ENCODE data around the gene MMRN2. TPM values are rescaled to one million over a fixed set of nuclear protein-coding genes. Genes with fewer than 3 reads are reported as not detected.

The MMRN2 gene
- total RNA-seq, 2 experiments from 2014 or later: not detected

DNA sequence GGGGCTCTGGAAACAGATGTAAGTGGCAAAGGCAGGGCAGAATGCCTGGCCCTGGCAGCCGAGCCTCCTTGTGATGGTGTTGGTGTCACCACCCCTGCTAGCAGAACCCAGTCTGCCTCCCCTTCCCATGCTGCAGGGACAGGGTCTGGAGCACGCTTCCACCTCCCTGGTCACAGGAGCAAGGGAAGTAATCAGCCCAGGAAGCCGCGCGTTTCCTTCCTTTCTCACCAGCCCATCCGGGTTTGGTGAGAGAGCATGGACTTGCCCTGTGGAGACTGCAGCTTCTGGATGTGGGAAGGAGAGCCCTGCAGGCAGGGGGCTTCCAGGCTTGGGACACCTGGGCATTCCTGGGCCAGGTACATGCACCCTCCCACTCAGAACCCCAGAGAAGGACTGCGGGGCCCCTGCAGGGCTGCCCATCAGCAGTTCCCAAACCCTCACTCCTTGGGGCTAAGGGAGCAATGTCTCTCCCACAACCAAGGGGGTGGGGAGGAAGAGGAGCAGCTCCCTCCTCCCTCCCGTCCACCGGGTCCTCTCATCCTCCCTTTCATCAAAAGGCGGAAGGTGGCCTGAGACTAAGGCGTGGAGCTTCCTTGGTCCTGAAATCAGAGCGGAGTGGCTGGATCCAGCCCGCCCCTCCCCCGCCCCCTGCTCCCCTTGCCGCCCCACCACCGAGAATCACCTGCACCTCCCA, 1.8 kb downstream of the MMRN2 start:
- Histone ChIP-seq H3K4me2 (ENCODE audit: low read length) (no peak overlapping the region), H3K4me3 (ENCODE audit: low read depth, low read length, poor library complexity, severe bottlenecking) (no peak overlapping the region), H3K27ac (ENCODE audit: low read depth, low read length, poor library complexity, severe bottlenecking) (no peak overlapping the region), H3K36me3 (ENCODE audit: insufficient read depth, low read length) (no peaks in the 10 kb centered on the region), H3K9me2 (ENCODE audit: insufficient read depth, low read length) (no peaks in the 10 kb centered on the region), H3K4me1 (ENCODE audit: insufficient read depth, low read length, poor library complexity, severe bottlenecking) (no peaks in the 10 kb centered on the region), H3K9me3 (ENCODE audit: low read length) (no peaks in the 10 kb centered on the region), H4K20me1 (ENCODE audit: insufficient read depth, low read length) (no peaks in the 10 kb centered on the region), H3K79me2 (ENCODE audit: insufficient read depth, low read depth, low read length) (no peaks in the 10 kb centered on the region), H2AFZ (ENCODE audit: low read length) (no peak overlapping the region)
- CTCF ChIA-PET (ENCODE audit: unreplicated experiment): no interaction called here
- no peak for DNase-seq (ENCODE audit: low spot score)
- TF ChIP-seq, protein P1, sequence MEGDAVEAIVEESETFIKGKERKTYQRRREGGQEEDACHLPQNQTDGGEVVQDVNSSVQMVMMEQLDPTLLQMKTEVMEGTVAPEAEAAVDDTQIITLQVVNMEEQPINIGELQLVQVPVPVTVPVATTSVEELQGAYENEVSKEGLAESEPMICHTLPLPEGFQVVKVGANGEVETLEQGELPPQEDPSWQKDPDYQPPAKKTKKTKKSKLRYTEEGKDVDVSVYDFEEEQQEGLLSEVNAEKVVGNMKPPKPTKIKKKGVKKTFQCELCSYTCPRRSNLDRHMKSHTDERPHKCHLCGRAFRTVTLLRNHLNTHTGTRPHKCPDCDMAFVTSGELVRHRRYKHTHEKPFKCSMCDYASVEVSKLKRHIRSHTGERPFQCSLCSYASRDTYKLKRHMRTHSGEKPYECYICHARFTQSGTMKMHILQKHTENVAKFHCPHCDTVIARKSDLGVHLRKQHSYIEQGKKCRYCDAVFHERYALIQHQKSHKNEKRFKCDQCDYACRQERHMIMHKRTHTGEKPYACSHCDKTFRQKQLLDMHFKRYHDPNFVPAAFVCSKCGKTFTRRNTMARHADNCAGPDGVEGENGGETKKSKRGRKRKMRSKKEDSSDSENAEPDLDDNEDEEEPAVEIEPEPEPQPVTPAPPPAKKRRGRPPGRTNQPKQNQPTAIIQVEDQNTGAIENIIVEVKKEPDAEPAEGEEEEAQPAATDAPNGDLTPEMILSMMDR (conservative IDR thresholded peaks at IDR 0.05; ENCODE audit: low read length): no peak
- TF ChIP-seq EZH2phosphoT487 (IDR thresholded peaks at IDR 0.05; ENCODE audit: borderline replicate concordance, low read depth, low read length): no peak
- intact Hi-C loops (cut with micrococcal nuclease; ENCODE audit: unreplicated experiment): no loop called here
- no TSS peak for BruUV-seq (replicated peaks)
- POLR2A ChIA-PET: interaction anchor here (0.5 kb wide), 1 partner anchor 52 kb away, joined by 4 read pairs; no protein-coding TSS in a partner anchor

DNA sequence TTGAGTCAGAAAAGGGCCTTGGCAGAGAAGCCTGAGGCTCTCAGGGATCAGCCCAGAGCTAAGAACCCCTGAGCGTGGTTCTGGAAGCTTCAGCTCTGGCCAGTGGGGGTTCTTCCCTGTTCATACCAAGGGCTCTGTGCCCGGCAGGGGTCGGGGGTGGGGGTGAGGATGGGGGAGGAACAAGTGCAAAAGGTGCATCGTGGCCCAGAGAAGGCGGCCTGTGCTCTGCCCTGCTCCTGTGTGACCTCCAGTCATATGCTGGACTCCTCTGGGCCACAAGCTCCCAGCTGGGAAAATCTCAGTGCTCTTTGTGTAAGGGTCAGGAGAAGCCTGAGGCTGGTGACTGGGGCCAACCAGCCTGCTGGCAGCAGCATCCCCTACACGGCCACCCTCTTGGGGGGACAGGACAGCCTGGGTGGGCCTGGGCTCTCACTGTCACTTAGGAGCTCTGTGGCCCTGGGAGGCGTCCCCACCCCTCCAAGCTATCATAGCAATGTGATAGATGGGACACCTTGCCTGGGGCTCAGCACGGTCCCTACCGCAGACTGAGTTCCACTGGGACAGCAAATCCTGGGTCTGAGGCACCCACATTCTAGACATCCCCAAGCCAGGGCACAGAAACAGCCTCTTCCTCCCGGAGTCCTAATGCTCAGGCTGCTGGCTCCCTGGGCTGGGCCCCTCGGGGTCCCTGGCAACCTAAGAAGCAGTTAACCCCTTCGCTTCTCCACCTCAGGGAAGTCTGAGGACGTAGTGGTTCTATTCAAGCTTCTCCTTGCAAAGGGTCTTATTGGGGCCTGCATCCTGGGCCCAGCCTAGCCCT, 2.5 kb downstream of the MMRN2 start:
- TF ChIP-seq EZH2phosphoT487 (IDR thresholded peaks at IDR 0.05; ENCODE audit: borderline replicate concordance, low read depth, low read length): no peak
- TF ChIP-seq, protein P1 (conservative IDR thresholded peaks at IDR 0.05; ENCODE audit: low read length): no peak
- H4K20me1 ChIP-seq (ENCODE audit: insufficient read depth, low read length): no peaks in the 10 kb centered on the region
- CTCF ChIA-PET (ENCODE audit: unreplicated experiment): no interaction called here
- no peak overlapping the region for H3K4me2 ChIP-seq (ENCODE audit: low read length)
- no peaks in the 10 kb centered on the region for H3K79me2 ChIP-seq (ENCODE audit: insufficient read depth, low read depth, low read length)
- no TSS peak for BruUV-seq (replicated peaks)
- no peak overlapping the region for H3K27ac ChIP-seq (ENCODE audit: low read depth, low read length, poor library complexity, severe bottlenecking)
- no peak for DNase-seq (ENCODE audit: low spot score)
- no peaks in the 10 kb centered on the region for H3K36me3 ChIP-seq (ENCODE audit: insufficient read depth, low read length)
- intact Hi-C loops (cut with micrococcal nuclease; ENCODE audit: unreplicated experiment): no loop called here
- no peak overlapping the region for H2AFZ ChIP-seq (ENCODE audit: low read length)
- no peak overlapping the region for H3K4me3 ChIP-seq (ENCODE audit: low read depth, low read length, poor library complexity, severe bottlenecking)
- POLR2A ChIA-PET: interaction anchor here (0.6 kb wide), 1 partner anchor 870 kb away, joined by 6 read pairs; no protein-coding TSS in a partner anchor
- no peaks in the 10 kb centered on the region for H3K9me2 ChIP-seq (ENCODE audit: insufficient read depth, low read length)
- H3K4me1 ChIP-seq (ENCODE audit: insufficient read depth, low read length, poor library complexity, severe bottlenecking): no peaks in the 10 kb centered on the region
- H3K9me3 ChIP-seq (ENCODE audit: low read length): no peaks in the 10 kb centered on the region

All from OCI-LY7 (cell line).